Calu3 (cell line): ENCODE measurements around the gene REG4. TPM values are rescaled to one million over a fixed set of nuclear protein-coding genes. Genes with fewer than 3 reads are reported as not detected.

Experiments used
- BruUV-seq: library from RNA; stranded (reverse); fragments of 400-500 nt; replicated peaks from 2 replicates; lab custom pipeline; 2021; lab: Mats Ljungman, UMichigan
- CTCF ChIA-PET: fragments of 300-600 bp; sonication (Branson Sonifier 250); formaldehyde crosslinking; loops from one replicate; lab custom pipeline; 2022; ENCODE audit warnings: antibody characterized with exemption; lab: Charles Lee
- DNase-seq: peaks from one replicate; pipeline ENCODE4 v3.0.0; 2022
- H3K27ac Mint-ChIP-seq: one replicate; pipeline ENCODE4 v1.8.0; 2022; ENCODE audit warnings: mixed read lengths; ENCODE audit not compliant: unreplicated experiment
- H3K27me3 Mint-ChIP-seq: one replicate; pipeline ENCODE4 v1.8.0; 2022; ENCODE audit warnings: mixed read lengths; ENCODE audit not compliant: unreplicated experiment
- H3K36me3 Mint-ChIP-seq: one replicate; pipeline ENCODE4 v1.8.0; 2022; ENCODE audit warnings: mild to moderate bottlenecking, moderate library complexity, mixed read lengths; ENCODE audit not compliant: insufficient read depth, unreplicated experiment
- H3K4me1 Mint-ChIP-seq: one replicate; pipeline ENCODE4 v1.8.0; 2022; ENCODE audit warnings: mild to moderate bottlenecking, low read depth, mixed read lengths; ENCODE audit not compliant: unreplicated experiment
- H3K4me3 Mint-ChIP-seq: one replicate; pipeline ENCODE4 v1.8.0; 2022; ENCODE audit warnings: mild to moderate bottlenecking, low read depth, moderate library complexity, mixed read lengths; ENCODE audit not compliant: unreplicated experiment
- H3K9me3 Mint-ChIP-seq: one replicate; pipeline ENCODE4 v1.8.0; 2022; ENCODE audit warnings: low read depth, mixed read lengths; ENCODE audit not compliant: unreplicated experiment
- CTCF ChIP-seq: fragments of 200-600 bp; IDR thresholded peaks from one replicate; pipeline ENCODE4 v1.8.0; 2022; ENCODE audit warnings: antibody characterized with exemption; ENCODE audit not compliant: unreplicated experiment
- intact Hi-C: fragments of 100-400 bp; cut with micrococcal nuclease; formaldehyde crosslinking; loops from one replicate; pipeline ENCODE4 v1.10.0; 2022; ENCODE audit not compliant: unreplicated experiment
- total RNA-seq: library from RNA; stranded (reverse); gene quantifications from 2 replicates; pipeline ENCODE4 v1.2.3, GENCODE V29; 2022

REG4 gene
- total RNA-seq, 1 experiment from 2014 or later = not detected

DNA sequence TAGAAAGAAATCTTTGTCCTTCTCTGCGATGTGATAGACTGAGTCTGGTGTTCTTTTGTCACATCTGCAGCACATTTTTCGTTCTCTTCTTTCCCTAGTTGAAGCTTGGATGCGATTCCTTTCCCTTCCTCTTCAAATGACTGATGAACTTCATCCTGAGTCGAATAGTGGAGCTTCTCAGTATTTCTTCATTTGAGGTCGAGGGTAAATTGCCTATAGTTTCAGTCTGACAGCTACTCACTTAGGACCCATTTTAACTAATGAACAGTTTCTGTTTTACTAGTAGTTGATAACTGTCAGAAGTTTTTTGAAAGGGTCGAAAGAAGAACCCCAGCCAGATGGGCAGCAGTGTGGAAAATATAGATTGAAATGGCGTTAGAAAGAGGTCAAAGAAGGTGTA, 4.7 kb upstream of the REG4 start:
- intact Hi-C loops = no loop called here
- CTCF ChIA-PET = no interaction called here
- no peaks in the 10 kb centered on the region for H3K27me3 Mint-ChIP-seq
- no peak for TF ChIP-seq CTCF
- DNase-seq = no peak
- peaks cover 22% of the 10 kb centered on the region for H3K4me1 Mint-ChIP-seq
- H3K36me3 Mint-ChIP-seq = no peaks in the 10 kb centered on the region
- H3K4me3 Mint-ChIP-seq = no peak overlapping the region
- no peak overlapping the region for H3K27ac Mint-ChIP-seq
- BruUV-seq = no TSS peak
- H3K9me3 Mint-ChIP-seq = no peaks in the 10 kb centered on the region

DNA sequence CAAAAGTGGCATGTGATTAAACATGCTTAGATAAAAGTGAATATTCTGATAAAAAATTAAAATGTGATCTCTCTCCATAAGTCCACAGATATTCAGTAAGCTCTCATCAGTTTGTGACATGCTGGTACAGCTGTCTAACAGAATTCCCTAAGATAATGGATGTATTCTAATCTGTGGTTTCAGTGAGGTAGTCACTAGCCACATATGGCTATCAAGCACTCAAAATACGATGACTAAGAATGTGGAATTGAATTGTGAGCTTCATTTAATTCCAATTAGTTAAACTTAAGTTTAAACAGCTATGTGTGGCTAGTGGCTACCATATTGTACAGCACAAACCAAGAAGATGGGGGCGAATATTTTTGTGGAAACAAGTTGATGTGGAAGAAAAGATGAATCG, 4.1 kb upstream of the REG4 start:
- TF ChIP-seq CTCF = no peak
- Mint-ChIP-seq H3K27ac (no peak overlapping the region), H3K4me1 (peaks cover 22% of the 10 kb centered on the region), H3K36me3 (no peaks in the 10 kb centered on the region), H3K27me3 (no peaks in the 10 kb centered on the region), H3K4me3 (no peak overlapping the region), H3K9me3 (no peaks in the 10 kb centered on the region)
- BruUV-seq = no TSS peak
- intact Hi-C loops = no loop called here
- no peak for DNase-seq
- CTCF ChIA-PET = no interaction called here

GRCh38 chr1:119814288-119814687, 3.0 kb upstream of the REG4 start:
- H3K27ac Mint-ChIP-seq = no peak overlapping the region
- no peaks in the 10 kb centered on the region for H3K36me3 Mint-ChIP-seq
- no peak for DNase-seq
- no peak for TF ChIP-seq CTCF
- intact Hi-C loops = no loop called here
- H3K4me1 Mint-ChIP-seq = peaks cover 22% of the 10 kb centered on the region
- H3K27me3 Mint-ChIP-seq = no peaks in the 10 kb centered on the region
- no peak overlapping the region for H3K4me3 Mint-ChIP-seq
- BruUV-seq = no TSS peak
- CTCF ChIA-PET = no interaction called here
- H3K9me3 Mint-ChIP-seq = no peaks in the 10 kb centered on the region

- BruUV-seq = no TSS peak
- CTCF ChIA-PET = no interaction called here
- Mint-ChIP-seq H3K4me1 (peaks cover 19% of the 10 kb centered on the region), H3K36me3 (no peaks in the 10 kb centered on the region), H3K27ac (no peak overlapping the region), H3K27me3 (no peaks in the 10 kb centered on the region), H3K9me3 (no peaks in the 10 kb centered on the region), H3K4me3 (no peak overlapping the region)
- intact Hi-C loops = no loop called here
- no peak for DNase-seq
- no peak for TF ChIP-seq CTCF
Measured at GRCh38 chr1:119811985-119812557, 811 bp upstream of the REG4 start.
